H1 (cell line): Measurements from ENCODE around the gene GARS1.

Experiments used
- CEBPB ChIP-seq: IDR thresholded peaks from 2 replicates; pipeline ENCODE4 v1.6.1; 2012; ENCODE audit warnings: low read depth, low read length
- FOSL1 ChIP-seq: IDR thresholded peaks from 2 replicates; pipeline ENCODE4 v1.6.1; 2011; ENCODE audit warnings: mild to moderate bottlenecking, low read depth, low read length, moderate library complexity; ENCODE audit not compliant: insufficient read depth
- HDAC6 ChIP-seq: IDR thresholded peaks from one replicate; pipeline ENCODE4 v1.7.1; 2012; ENCODE audit warnings: low read depth, mild to moderate bottlenecking, inconsistent platforms, low read length, moderate library complexity
- JUND ChIP-seq: IDR thresholded peaks from 2 replicates; pipeline ENCODE4 v1.6.1; 2011; ENCODE audit warnings: mild to moderate bottlenecking, improper control_type of control experiment, low read length
- POLR2AphosphoS5 ChIP-seq: IDR thresholded peaks from 2 replicates; pipeline ENCODE4 v1.6.1; 2011; ENCODE audit warnings: low read depth, low read length
- RAD21 ChIP-seq, 2 experiments: IDR thresholded peaks in 1 of 2; conservative IDR thresholded peaks in 1 of 2; 2 replicates each; pipeline ENCODE4 v1.6.1; 2011; ENCODE audit warnings: low read depth in 2 of 2, low read length in 2 of 2, improper control_type of control experiment in 1 of 2, inconsistent platforms in 1 of 2, mild to moderate bottlenecking in 1 of 2, moderate library complexity in 1 of 2
- RFX5 ChIP-seq: IDR thresholded peaks from 2 replicates; pipeline ENCODE4 v1.6.1; 2011; ENCODE audit warnings: low read depth, low read length, improper control_type of control experiment, borderline replicate concordance
- YY1 ChIP-seq: IDR thresholded peaks from 2 replicates; pipeline ENCODE4 v1.6.1; 2011; ENCODE audit warnings: low read depth, mild to moderate bottlenecking, low read length
- ZNF274 ChIP-seq: IDR thresholded peaks from 2 replicates; pipeline ENCODE4 v1.7.0; 2012; ENCODE audit warnings: low read length, borderline replicate concordance; ENCODE audit errors: extremely low read depth
- TF ChIP-seq, protein P1 (sequence below): IDR thresholded peaks from 2 replicates; pipeline ENCODE4 v1.6.1; 2012; ENCODE audit warnings: low read length, inconsistent platforms
- TF ChIP-seq, protein P2 (sequence below), 3 experiments: IDR thresholded peaks; 1 replicate in 2 of 3; 2 replicates in 1 of 3; pipeline versions ENCODE4 v1.5.1 to v1.6.1; 2011; ENCODE audit warnings: low read length in 3 of 3, mild to moderate bottlenecking in 3 of 3, inconsistent platforms in 2 of 3, low read depth in 1 of 3, moderate library complexity in 1 of 3; ENCODE audit not compliant: insufficient read depth in 1 of 3; ENCODE audit errors: control extremely low read depth in 1 of 3
- TF ChIP-seq, protein P3 (sequence below): IDR thresholded peaks from 2 replicates; pipeline ENCODE4 v1.6.1; 2012; ENCODE audit warnings: inconsistent platforms

DNA sequence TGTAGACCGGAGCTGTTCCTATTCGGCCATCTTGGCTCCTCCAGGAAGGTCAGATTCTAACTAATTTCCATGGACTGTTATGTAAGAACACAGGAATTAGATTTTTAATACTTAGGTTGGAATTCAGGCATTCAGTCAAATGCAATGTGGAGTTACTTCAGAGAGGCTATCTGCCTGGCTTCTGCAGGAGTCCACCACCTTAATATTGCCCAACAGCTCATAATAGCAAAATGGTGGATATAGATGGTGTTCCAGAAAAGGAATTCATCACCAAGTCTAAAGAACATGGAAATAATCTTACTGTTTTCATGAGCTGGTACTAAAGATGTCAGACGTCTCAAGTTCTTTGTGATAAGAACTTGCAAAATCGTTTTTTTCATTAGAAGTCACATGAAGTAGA lies 48.1 kb downstream of the GARS1 start:
- TF ChIP-seq, protein P1, sequence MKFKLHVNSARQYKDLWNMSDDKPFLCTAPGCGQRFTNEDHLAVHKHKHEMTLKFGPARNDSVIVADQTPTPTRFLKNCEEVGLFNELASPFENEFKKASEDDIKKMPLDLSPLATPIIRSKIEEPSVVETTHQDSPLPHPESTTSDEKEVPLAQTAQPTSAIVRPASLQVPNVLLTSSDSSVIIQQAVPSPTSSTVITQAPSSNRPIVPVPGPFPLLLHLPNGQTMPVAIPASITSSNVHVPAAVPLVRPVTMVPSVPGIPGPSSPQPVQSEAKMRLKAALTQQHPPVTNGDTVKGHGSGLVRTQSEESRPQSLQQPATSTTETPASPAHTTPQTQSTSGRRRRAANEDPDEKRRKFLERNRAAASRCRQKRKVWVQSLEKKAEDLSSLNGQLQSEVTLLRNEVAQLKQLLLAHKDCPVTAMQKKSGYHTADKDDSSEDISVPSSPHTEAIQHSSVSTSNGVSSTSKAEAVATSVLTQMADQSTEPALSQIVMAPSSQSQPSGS = no peak
- TF ChIP-seq YY1 (peak; percentile 74), POLR2AphosphoS5 (no peak), RFX5 (no peak), JUND (no peak), CEBPB (peak; percentile 73), RAD21 (IDR thresholded peaks at IDR 0.05 in 1 of 2, conservative IDR thresholded peaks at IDR 0.05 in 1 of 2; ENCODE audit: low read depth in 2 of 2, low read length in 2 of 2) (no peak), FOSL1 (no peak), ZNF274 (no peak), HDAC6 (no peak)
- TF ChIP-seq, protein P2, sequence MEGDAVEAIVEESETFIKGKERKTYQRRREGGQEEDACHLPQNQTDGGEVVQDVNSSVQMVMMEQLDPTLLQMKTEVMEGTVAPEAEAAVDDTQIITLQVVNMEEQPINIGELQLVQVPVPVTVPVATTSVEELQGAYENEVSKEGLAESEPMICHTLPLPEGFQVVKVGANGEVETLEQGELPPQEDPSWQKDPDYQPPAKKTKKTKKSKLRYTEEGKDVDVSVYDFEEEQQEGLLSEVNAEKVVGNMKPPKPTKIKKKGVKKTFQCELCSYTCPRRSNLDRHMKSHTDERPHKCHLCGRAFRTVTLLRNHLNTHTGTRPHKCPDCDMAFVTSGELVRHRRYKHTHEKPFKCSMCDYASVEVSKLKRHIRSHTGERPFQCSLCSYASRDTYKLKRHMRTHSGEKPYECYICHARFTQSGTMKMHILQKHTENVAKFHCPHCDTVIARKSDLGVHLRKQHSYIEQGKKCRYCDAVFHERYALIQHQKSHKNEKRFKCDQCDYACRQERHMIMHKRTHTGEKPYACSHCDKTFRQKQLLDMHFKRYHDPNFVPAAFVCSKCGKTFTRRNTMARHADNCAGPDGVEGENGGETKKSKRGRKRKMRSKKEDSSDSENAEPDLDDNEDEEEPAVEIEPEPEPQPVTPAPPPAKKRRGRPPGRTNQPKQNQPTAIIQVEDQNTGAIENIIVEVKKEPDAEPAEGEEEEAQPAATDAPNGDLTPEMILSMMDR (IDR thresholded peaks at IDR 0.05; ENCODE audit: control extremely low read depth in 1 of 3, insufficient read depth in 1 of 3, low read depth in 1 of 3, low read length in 3 of 3) = no peak
- TF ChIP-seq, protein P3, sequence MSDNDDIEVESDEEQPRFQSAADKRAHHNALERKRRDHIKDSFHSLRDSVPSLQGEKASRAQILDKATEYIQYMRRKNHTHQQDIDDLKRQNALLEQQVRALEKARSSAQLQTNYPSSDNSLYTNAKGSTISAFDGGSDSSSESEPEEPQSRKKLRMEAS = no peak
